Measurements from ENCODE around the gene UBE2V1. TPM values are rescaled to one million over a fixed set of nuclear protein-coding genes. Genes with fewer than 3 reads are reported as not detected.

UBE2V1 gene
- total and polyA plus RNA-seq, 2 of the 13 experiments (the other 11 are each of a cell fraction or from before 2014, with no cell fraction given), result 81.3 to 132 TPM

DNA sequence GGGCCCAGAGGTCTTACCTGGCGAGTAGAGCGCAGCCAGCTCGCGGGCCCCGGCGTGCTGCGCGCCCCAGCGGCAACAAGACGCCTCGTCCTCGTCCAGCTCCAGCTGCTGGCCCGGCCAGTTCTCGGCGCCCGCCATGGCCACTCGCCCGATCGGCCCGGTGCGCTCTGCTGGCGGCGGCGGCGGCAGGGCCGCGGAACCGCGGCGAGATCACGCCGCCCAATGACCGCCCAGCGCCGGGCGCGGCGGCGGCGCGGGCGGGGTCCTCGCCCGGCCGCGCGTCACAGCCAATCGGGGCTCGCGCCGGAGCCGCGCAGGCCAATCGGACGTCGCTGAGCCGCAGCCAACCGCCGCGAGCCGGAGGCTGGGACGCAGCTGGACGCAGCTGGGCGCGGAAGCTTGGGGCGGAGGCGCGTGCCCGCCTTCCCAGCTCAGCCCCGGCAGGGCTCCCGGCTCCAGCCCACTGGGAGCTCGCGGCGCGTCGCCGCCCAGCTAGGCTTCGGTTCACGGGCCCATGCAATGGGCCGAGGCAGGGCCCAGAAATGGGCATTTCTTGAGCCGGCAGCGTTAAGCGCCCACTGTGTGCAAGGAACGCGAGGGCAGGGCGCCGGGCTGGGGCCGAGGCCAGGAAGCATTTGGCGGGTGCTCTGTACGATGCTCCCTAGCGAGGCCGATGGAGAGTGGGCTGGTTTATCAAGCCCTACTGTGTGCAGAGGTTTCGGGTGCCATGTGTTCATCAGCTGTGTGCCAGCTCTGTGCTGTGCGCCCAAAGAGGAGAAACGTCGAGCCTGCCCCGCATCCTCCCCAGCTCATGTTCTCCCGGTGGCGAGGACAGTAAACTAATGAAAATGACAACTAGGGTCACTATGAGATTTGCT, 40.8 kb upstream of the UBE2V1 start, which contains the start of gene PEDS1 (continued):
- TF ChIP-seq KLF6 (CRISPR knock-in tag; IDR thresholded peaks at IDR 0.05), result no peak
- TF ChIP-seq NCOA5 (CRISPR knock-in tag; IDR thresholded peaks at IDR 0.05), result no peak
- TF ChIP-seq ZNF205 (CRISPR knock-in tag; IDR thresholded peaks at IDR 0.05), result peak; percentile 99
- peak; percentile 88; the same call in 1 of the 2 replicates for TF ChIP-seq ZNF720 (CRISPR knock-in tag; IDR thresholded peaks at IDR 0.05)
- TF ChIP-seq ZNF468 (CRISPR knock-in tag; IDR thresholded peaks at IDR 0.05), result peak; percentile 89
- TF ChIP-seq SETDB1 (CRISPR knock-in tag; IDR thresholded peaks at IDR 0.05; ENCODE audit: borderline replicate concordance), result no peak
- TF ChIP-seq, protein P1, sequence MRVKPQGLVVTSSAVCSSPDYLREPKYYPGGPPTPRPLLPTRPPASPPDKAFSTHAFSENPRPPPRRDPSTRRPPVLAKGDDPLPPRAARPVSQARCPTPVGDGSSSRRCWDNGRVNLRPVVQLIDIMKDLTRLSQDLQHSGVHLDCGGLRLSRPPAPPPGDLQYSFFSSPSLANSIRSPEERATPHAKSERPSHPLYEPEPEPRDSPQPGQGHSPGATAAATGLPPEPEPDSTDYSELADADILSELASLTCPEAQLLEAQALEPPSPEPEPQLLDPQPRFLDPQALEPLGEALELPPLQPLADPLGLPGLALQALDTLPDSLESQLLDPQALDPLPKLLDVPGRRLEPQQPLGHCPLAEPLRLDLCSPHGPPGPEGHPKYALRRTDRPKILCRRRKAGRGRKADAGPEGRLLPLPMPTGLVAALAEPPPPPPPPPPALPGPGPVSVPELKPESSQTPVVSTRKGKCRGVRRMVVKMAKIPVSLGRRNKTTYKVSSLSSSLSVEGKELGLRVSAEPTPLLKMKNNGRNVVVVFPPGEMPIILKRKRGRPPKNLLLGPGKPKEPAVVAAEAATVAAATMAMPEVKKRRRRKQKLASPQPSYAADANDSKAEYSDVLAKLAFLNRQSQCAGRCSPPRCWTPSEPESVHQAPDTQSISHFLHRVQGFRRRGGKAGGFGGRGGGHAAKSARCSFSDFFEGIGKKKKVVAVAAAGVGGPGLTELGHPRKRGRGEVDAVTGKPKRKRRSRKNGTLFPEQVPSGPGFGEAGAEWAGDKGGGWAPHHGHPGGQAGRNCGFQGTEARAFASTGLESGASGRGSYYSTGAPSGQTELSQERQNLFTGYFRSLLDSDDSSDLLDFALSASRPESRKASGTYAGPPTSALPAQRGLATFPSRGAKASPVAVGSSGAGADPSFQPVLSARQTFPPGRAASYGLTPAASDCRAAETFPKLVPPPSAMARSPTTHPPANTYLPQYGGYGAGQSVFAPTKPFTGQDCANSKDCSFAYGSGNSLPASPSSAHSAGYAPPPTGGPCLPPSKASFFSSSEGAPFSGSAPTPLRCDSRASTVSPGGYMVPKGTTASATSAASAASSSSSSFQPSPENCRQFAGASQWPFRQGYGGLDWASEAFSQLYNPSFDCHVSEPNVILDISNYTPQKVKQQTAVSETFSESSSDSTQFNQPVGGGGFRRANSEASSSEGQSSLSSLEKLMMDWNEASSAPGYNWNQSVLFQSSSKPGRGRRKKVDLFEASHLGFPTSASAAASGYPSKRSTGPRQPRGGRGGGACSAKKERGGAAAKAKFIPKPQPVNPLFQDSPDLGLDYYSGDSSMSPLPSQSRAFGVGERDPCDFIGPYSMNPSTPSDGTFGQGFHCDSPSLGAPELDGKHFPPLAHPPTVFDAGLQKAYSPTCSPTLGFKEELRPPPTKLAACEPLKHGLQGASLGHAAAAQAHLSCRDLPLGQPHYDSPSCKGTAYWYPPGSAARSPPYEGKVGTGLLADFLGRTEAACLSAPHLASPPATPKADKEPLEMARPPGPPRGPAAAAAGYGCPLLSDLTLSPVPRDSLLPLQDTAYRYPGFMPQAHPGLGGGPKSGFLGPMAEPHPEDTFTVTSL (CRISPR knock-in tag; IDR thresholded peaks at IDR 0.05; ENCODE audit: borderline replicate concordance), result peak; percentile 82
- TF ChIP-seq, protein P2, sequence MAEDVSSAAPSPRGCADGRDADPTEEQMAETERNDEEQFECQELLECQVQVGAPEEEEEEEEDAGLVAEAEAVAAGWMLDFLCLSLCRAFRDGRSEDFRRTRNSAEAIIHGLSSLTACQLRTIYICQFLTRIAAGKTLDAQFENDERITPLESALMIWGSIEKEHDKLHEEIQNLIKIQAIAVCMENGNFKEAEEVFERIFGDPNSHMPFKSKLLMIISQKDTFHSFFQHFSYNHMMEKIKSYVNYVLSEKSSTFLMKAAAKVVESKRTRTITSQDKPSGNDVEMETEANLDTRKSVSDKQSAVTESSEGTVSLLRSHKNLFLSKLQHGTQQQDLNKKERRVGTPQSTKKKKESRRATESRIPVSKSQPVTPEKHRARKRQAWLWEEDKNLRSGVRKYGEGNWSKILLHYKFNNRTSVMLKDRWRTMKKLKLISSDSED (CRISPR knock-in tag; IDR thresholded peaks at IDR 0.05), result peak; percentile 38; the same call in 1 of the 2 replicates
- peak; percentile 97 for TF ChIP-seq ZSCAN31 (CRISPR knock-in tag; IDR thresholded peaks at IDR 0.05; ENCODE audit: low read depth)
- TF ChIP-seq, protein P3, sequence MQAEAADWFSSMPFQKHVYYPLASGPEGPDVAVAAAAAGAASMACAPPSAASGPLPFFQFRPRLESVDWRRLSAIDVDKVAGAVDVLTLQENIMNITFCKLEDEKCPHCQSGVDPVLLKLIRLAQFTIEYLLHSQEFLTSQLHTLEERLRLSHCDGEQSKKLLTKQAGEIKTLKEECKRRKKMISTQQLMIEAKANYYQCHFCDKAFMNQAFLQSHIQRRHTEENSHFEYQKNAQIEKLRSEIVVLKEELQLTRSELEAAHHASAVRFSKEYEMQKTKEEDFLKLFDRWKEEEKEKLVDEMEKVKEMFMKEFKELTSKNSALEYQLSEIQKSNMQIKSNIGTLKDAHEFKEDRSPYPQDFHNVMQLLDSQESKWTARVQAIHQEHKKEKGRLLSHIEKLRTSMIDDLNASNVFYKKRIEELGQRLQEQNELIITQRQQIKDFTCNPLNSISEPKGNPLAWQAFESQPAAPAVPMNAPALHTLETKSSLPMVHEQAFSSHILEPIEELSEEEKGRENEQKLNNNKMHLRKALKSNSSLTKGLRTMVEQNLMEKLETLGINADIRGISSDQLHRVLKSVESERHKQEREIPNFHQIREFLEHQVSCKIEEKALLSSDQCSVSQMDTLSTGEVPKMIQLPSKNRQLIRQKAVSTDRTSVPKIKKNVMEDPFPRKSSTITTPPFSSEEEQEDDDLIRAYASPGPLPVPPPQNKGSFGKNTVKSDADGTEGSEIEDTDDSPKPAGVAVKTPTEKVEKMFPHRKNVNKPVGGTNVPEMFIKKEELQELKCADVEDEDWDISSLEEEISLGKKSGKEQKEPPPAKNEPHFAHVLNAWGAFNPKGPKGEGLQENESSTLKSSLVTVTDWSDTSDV (CRISPR knock-in tag; IDR thresholded peaks at IDR 0.05), result peak; percentile 99
- TF ChIP-seq RAD21 (CRISPR knock-in tag; IDR thresholded peaks at IDR 0.05), result peak; percentile 64
- no peak for TF ChIP-seq SNRNP70 (IDR thresholded peaks at IDR 0.05; ENCODE audit: low read depth, low read length)
- TF ChIP-seq ZNF34 (CRISPR knock-in tag; IDR thresholded peaks at IDR 0.05; ENCODE audit: borderline replicate concordance), result peak; percentile 97; the same call in 1 of the 2 replicates
- TF ChIP-seq, protein P4, sequence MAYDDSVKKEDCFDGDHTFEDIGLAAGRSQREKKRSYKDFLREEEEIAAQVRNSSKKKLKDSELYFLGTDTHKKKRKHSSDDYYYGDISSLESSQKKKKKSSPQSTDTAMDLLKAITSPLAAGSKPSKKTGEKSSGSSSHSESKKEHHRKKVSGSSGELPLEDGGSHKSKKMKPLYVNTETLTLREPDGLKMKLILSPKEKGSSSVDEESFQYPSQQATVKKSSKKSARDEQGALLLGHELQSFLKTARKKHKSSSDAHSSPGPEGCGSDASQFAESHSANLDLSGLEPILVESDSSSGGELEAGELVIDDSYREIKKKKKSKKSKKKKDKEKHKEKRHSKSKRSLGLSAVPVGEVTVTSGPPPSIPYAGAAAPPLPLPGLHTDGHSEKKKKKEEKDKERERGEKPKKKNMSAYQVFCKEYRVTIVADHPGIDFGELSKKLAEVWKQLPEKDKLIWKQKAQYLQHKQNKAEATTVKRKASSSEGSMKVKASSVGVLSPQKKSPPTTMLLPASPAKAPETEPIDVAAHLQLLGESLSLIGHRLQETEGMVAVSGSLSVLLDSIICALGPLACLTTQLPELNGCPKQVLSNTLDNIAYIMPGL (CRISPR knock-in tag; IDR thresholded peaks at IDR 0.05; ENCODE audit: borderline replicate concordance in 1 of 2, low read depth in 1 of 2), result peak; percentile 84 to 85
- no peak for TF ChIP-seq MBNL3 (CRISPR knock-in tag; conservative IDR thresholded peaks at IDR 0.05)
- TF ChIP-seq KLF13 (CRISPR knock-in tag; IDR thresholded peaks at IDR 0.05), result peak; percentile 95
- TF ChIP-seq DR1 (CRISPR knock-in tag; IDR thresholded peaks at IDR 0.05), result peak; percentile 61; the same call in 1 of the 2 replicates
